ENCODE data around the gene MORC4.

DNA sequence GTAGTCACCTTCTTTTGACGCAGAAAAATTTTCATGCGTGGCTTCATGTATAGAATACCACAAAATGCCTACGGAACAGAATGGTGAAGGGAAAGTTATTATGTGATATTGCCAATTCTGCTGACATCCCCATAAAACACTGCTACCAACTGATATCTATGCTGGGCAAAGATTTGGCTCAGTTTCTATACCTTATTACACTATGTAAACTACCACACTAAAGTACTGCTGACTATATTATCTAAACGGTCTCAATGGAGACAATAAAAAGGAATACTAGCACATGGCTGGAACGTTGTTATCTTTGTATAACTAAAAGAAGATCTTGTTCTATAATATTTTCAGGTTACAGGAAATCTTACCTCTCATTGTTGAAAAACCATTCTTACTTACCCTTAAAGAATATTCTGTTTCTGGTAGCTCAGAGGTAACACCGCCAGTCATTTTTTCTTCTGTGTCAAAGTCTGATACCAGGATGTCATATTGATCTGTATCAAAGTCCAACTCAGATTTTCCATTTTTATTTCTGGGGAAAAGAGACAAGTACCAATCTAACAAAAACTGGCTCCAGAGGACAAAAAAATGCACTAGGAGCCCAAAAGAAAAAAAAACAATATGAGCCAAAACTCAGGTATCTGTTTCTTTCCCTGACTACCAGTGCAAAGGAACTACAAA lies 18.9 kb downstream of the MORC4 start:
- TF ChIP-seq, protein P1, sequence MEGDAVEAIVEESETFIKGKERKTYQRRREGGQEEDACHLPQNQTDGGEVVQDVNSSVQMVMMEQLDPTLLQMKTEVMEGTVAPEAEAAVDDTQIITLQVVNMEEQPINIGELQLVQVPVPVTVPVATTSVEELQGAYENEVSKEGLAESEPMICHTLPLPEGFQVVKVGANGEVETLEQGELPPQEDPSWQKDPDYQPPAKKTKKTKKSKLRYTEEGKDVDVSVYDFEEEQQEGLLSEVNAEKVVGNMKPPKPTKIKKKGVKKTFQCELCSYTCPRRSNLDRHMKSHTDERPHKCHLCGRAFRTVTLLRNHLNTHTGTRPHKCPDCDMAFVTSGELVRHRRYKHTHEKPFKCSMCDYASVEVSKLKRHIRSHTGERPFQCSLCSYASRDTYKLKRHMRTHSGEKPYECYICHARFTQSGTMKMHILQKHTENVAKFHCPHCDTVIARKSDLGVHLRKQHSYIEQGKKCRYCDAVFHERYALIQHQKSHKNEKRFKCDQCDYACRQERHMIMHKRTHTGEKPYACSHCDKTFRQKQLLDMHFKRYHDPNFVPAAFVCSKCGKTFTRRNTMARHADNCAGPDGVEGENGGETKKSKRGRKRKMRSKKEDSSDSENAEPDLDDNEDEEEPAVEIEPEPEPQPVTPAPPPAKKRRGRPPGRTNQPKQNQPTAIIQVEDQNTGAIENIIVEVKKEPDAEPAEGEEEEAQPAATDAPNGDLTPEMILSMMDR (IDR thresholded peaks at IDR 0.05) = no peak
- no peak for TF ChIP-seq POLR2A (IDR thresholded peaks at IDR 0.05)
- no peak for TF ChIP-seq EP300 (IDR thresholded peaks at IDR 0.05)
